MM.1S (cell line): ENCODE measurements around the gene TMEM19.

ENCODE experiments used
- DNase-seq: peaks from one replicate; pipeline ENCODE4 v3.0.0-alpha.2; 2015
- H2AFZ ChIP-seq: fragments of 300-600 bp; sonication (generic); 2 replicates; pipeline ENCODE4 v1.6.0; 2016; ENCODE audit warnings: antibody characterized with exemption, low read length
- H3F3A ChIP-seq: fragments of 300-600 bp; sonication (generic); 2 replicates; pipeline ENCODE4 v1.6.1; 2016; ENCODE audit warnings: mild to moderate bottlenecking, antibody characterized with exemption, low read length, moderate library complexity, mixed read lengths; ENCODE audit not compliant: insufficient read depth
- H3K27ac ChIP-seq: fragments of 300-600 bp; sonication (generic); 2 replicates; pipeline ENCODE4 v1.5.1; 2016; ENCODE audit warnings: mild to moderate bottlenecking, low read length
- H3K27me3 ChIP-seq: fragments of 300-600 bp; sonication (generic); replicated peaks from 2 replicates; pipeline ENCODE4 v1.6.0; 2016; ENCODE audit warnings: low read length; ENCODE audit not compliant: insufficient read depth
- H3K36me3 ChIP-seq: fragments of 300-600 bp; sonication (generic); replicated peaks from 2 replicates; pipeline ENCODE4 v1.6.1; 2016; ENCODE audit warnings: mild to moderate bottlenecking, low read length, mixed read lengths; ENCODE audit not compliant: insufficient read depth
- H3K4me1 ChIP-seq: fragments of 300-600 bp; sonication (generic); 2 replicates; pipeline ENCODE4 v1.6.1; 2016; ENCODE audit warnings: low read length, mixed read lengths
- H3K4me2 ChIP-seq: fragments of 300-600 bp; sonication (generic); 2 replicates; pipeline ENCODE4 v1.6.0; 2016; ENCODE audit warnings: low read depth, low read length
- H3K4me3 ChIP-seq: fragments of 300-600 bp; sonication (generic); 2 replicates; pipeline ENCODE4 v1.5.1; 2016; ENCODE audit warnings: low read length, mixed read lengths
- H3K79me2 ChIP-seq: fragments of 300-600 bp; sonication (generic); 2 replicates; pipeline ENCODE4 v1.6.1; 2016; ENCODE audit warnings: mixed run types, low read length, mixed read lengths
- H3K9ac ChIP-seq: fragments of 300-600 bp; sonication (generic); 2 replicates; pipeline ENCODE4 v1.6.1; 2016; ENCODE audit warnings: low read length, mixed read lengths
- H3K9me2 ChIP-seq: fragments of 300-600 bp; sonication (generic); replicated peaks from 2 replicates; pipeline ENCODE4 v1.6.1; 2016; ENCODE audit warnings: mild to moderate bottlenecking, low read length, mixed read lengths; ENCODE audit not compliant: insufficient read depth
- H3K9me3 ChIP-seq: fragments of 300-600 bp; sonication (generic); replicated peaks from 2 replicates; pipeline ENCODE4 v1.6.1; 2016; ENCODE audit warnings: mild to moderate bottlenecking, low read length, mixed read lengths; ENCODE audit not compliant: insufficient read depth
- H4K20me1 ChIP-seq: fragments of 300-600 bp; sonication (generic); 2 replicates; pipeline ENCODE4 v1.6.1; 2016; ENCODE audit warnings: mild to moderate bottlenecking, low read length, moderate library complexity, mixed read lengths; ENCODE audit not compliant: insufficient read depth
- EZH2 ChIP-seq: fragments of 300-600 bp; sonication (generic); optimal IDR thresholded peaks from 2 replicates; pipeline ENCODE3; 2017; ENCODE audit warnings: low read depth, mild to moderate bottlenecking, antibody characterized with exemption, low read length, mixed read lengths
- EZH2phosphoT487 ChIP-seq: fragments of 300-600 bp; sonication (generic); IDR thresholded peaks from 2 replicates; pipeline ENCODE4 v1.6.1; 2018; ENCODE audit warnings: antibody characterized with exemption, low read length
- TF ChIP-seq, protein P1 (sequence below): fragments of 300-600 bp; sonication (generic); IDR thresholded peaks from 2 replicates; pipeline ENCODE4 v1.5.1; 2016; ENCODE audit warnings: antibody characterized with exemption, low read length, mixed read lengths

TMEM19 gene

DNA sequence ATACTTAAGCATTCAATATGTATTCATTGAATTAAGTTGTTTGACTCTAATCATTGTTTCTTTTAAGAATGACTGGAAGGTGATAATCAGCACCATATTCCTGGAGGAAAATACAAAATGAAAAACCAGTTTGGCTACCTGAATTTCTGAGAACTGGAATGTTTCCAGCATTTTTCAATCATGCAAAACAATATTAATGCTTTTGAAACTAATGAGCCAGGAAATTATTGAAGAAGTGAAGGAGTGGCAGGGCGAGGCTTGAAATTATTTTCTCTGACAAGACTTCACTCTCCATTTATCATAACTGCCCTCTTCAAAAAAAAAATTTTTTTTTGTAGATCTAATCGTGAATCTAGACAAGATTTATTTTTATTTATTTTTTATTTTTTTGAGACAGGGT is 19.0 kb downstream of the TMEM19 start:
- Histone ChIP-seq H3F3A (no peaks in the 10 kb centered on the region), H2AFZ (no peak overlapping the region), H3K4me2 (no peak overlapping the region), H4K20me1 (no peaks in the 10 kb centered on the region), H3K4me3 (no peak overlapping the region), H3K9ac (no peak overlapping the region), H3K9me3 (no peaks in the 10 kb centered on the region), H3K36me3 (0 out of 2 replicates have a peak, but pooled peaks cover 4% of the 10 kb centered on the region), H3K27ac (no peak overlapping the region), H3K79me2 (no peaks in the 10 kb centered on the region), H3K4me1 (no peaks in the 10 kb centered on the region), H3K9me2 (no peaks in the 10 kb centered on the region), H3K27me3 (no peaks in the 10 kb centered on the region)
- TF ChIP-seq EZH2phosphoT487: no peak
- TF ChIP-seq, protein P1, sequence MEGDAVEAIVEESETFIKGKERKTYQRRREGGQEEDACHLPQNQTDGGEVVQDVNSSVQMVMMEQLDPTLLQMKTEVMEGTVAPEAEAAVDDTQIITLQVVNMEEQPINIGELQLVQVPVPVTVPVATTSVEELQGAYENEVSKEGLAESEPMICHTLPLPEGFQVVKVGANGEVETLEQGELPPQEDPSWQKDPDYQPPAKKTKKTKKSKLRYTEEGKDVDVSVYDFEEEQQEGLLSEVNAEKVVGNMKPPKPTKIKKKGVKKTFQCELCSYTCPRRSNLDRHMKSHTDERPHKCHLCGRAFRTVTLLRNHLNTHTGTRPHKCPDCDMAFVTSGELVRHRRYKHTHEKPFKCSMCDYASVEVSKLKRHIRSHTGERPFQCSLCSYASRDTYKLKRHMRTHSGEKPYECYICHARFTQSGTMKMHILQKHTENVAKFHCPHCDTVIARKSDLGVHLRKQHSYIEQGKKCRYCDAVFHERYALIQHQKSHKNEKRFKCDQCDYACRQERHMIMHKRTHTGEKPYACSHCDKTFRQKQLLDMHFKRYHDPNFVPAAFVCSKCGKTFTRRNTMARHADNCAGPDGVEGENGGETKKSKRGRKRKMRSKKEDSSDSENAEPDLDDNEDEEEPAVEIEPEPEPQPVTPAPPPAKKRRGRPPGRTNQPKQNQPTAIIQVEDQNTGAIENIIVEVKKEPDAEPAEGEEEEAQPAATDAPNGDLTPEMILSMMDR: no peak
- DNase-seq: no peak

DNA sequence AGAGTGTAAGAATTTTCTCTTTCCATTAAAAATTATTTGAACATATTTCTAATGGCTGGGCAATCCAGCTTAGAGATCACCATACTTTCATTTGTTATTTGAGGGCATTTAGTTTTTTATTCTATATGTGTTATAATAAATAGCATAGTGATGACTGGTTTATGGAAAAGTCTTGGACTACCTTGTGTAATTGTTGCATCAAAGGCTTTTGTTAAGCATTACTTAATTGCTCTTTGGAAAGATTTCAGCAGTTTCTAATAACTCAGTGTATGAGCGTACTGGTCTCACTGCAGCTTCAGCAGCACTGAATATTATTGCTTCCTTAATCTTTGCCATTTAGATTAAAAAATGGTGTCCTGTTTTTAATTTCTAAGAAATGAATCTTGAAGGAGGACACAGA is 22.8 kb downstream of the TMEM19 start:
- H3F3A ChIP-seq: no peaks in the 10 kb centered on the region
- H3K79me2 ChIP-seq: no peaks in the 10 kb centered on the region
- DNase-seq: no peak

DNA sequence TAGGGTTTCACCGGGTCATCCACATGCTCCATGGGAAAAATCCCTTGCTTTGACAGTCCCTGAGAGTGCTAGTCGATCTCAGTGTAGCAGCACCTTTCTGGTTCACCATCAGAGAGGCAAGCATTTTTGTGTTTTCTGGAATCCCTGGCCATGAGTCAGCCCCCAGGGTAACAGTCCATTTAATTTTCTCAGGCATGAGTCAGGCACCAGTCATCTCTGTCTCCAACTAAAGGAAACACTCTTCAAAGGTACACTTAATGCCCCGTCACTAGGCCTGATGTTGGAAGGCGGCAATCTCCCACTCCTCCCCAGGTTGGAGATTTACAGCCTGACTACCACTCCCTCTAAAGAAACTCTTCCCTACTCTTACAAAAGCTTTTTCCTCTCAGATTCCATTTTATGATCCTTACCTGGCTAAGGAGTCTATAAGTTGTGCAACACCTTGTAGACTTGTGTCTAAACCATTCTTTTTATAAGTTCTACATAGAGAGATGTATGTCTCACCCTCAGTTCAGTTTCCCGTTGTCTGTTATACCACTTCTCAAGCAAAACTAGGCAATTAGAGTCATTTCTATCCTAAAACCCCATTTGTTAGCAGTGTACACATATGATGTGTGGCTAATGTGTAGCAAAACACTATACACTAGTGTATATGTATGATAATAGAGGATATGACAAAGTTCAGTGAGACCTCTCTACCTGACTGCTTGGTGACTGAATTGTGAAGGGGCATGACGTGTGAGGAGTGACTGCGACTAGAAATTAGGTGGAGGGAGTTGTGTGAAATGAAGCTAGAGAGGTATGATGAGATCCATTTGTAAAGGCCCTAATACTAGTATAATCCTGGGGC is 24.6 kb downstream of the TMEM19 start:
- TF ChIP-seq, protein P1: no peak
- TF ChIP-seq EZH2phosphoT487 (no peak), EZH2 (no peak)
- DNase-seq: no peak
- Histone ChIP-seq H3K4me2 (no peak overlapping the region), H4K20me1 (no peaks in the 10 kb centered on the region), H3K79me2 (no peaks in the 10 kb centered on the region), H2AFZ (no peak overlapping the region), H3K27me3 (no peaks in the 10 kb centered on the region), H3K4me1 (no peaks in the 10 kb centered on the region), H3K9ac (no peak overlapping the region), H3K4me3 (no peak overlapping the region), H3F3A (no peaks in the 10 kb centered on the region), H3K36me3 (no peaks in the 10 kb centered on the region), H3K27ac (no peak overlapping the region), H3K9me2 (no peaks in the 10 kb centered on the region), H3K9me3 (no peaks in the 10 kb centered on the region)

More for the DNA sequence above, 22.8 kb downstream of the TMEM19 start:
- no peaks in the 10 kb centered on the region for H3K9me2 ChIP-seq
- H3K4me2 ChIP-seq: no peak overlapping the region
- no peak overlapping the region for H3K27ac ChIP-seq
- TF ChIP-seq EZH2: no peak
- TF ChIP-seq, protein P1: no peak
- TF ChIP-seq EZH2phosphoT487: no peak
- no peak overlapping the region for H3K4me3 ChIP-seq
- H3K27me3 ChIP-seq: no peaks in the 10 kb centered on the region
- H3K4me1 ChIP-seq: no peaks in the 10 kb centered on the region
- H2AFZ ChIP-seq: no peak overlapping the region
- no peaks in the 10 kb centered on the region for H3K9me3 ChIP-seq
- H3K36me3 ChIP-seq: no peaks in the 10 kb centered on the region
- H3K9ac ChIP-seq: no peak overlapping the region
- H4K20me1 ChIP-seq: no peaks in the 10 kb centered on the region
